HL-60/S4 treated with retinoic acid at 250 ng/mL for 4 days and 3 days (cell line): ENCODE results near the gene NAB1.

Source experiments
- in situ Hi-C: fragments of 300-500 bp; cut with MboI; formaldehyde crosslinking; loops from 2 replicates; pipeline ENCODE4 v1.7.0; 2022; ENCODE audit warnings: low sequenced_read_pairs

NAB1 gene

GRCh38 chr2:190711069-190711468 lies 62.2 kb downstream of the NAB1 start:
- in situ Hi-C loops, result no loop called here

GRCh38 chr2:190713471-190713870 lies 64.6 kb downstream of the NAB1 start:
- in situ Hi-C loops, result no loop called here

- in situ Hi-C loops, result no loop called here
Measured at GRCh38 chr2:190714958-190715357, 66.1 kb downstream of the NAB1 start.

- in situ Hi-C loops, result no loop called here
Measured at GRCh38 chr2:190716176-190716807, 67.4 kb downstream of the NAB1 start.

GRCh38 chr2:190717306-190717705 lies 68.4 kb downstream of the NAB1 start:
- in situ Hi-C loops, result no loop called here

GRCh38 chr2:190717764-190718651 lies 69.1 kb downstream of the NAB1 start:
- in situ Hi-C loops, result no loop called here

GRCh38 chr2:190718652-190719526 lies 70.0 kb downstream of the NAB1 start:
- in situ Hi-C loops, result no loop called here

- in situ Hi-C loops, result no loop called here
Measured at GRCh38 chr2:190720276-190720675, 71.4 kb downstream of the NAB1 start.

GRCh38 chr2:190720691-190721090 lies 71.8 kb downstream of the NAB1 start:
- in situ Hi-C loops, result no loop called here

- in situ Hi-C loops, result no loop called here
Measured at GRCh38 chr2:190722061-190722759, 73.3 kb downstream of the NAB1 start.

- in situ Hi-C loops, result no loop called here
Measured at GRCh38 chr2:190722835-190723234, 74.0 kb downstream of the NAB1 start.

GRCh38 chr2:190723397-190724090 lies 74.7 kb downstream of the NAB1 start:
- in situ Hi-C loops, result no loop called here

GRCh38 chr2:190726255-190726654 lies 77.4 kb downstream of the NAB1 start:
- in situ Hi-C loops, result no loop called here

GRCh38 chr2:190736355-190736754 lies 87.5 kb downstream of the NAB1 start:
- in situ Hi-C loops, result no loop called here

- in situ Hi-C loops, result no loop called here
Measured at GRCh38 chr2:190740449-190740848, 91.6 kb downstream of the NAB1 start.
